B cell (primary cell): Measurements from ENCODE around the gene ASPSCR1. TPM values are rescaled to one million over a fixed set of nuclear protein-coding genes. Genes with fewer than 3 reads are reported as not detected.
A peak's percentile ranks its signal among the peaks of the same experiment; 100 is the strongest.

Experiments
- ATAC-seq: fragments of 200-7000 bp; cut with Tn5 transposase; one replicate; pipeline ENCODE4 v1.10.0; 2021; ENCODE audit warnings: low read depth, mild to moderate bottlenecking, moderate number of reproducible peaks, moderate library complexity
- CTCF ChIA-PET: fragments of 350-600 bp; sonication (Branson Sonifier 250); formaldehyde crosslinking; loops from one replicate; lab custom pipeline; 2021; ENCODE audit warnings: antibody characterized with exemption, inconsistent platforms; lab: Charles Lee
- POLR2A ChIA-PET: fragments of 350-600 bp; sonication (Branson Sonifier 250); formaldehyde crosslinking; loops from one replicate; lab custom pipeline; 2021; ENCODE audit warnings: antibody characterized with exemption; lab: Charles Lee
- DNase-seq: peaks from one replicate; pipeline ENCODE4 v3.0.0; 2013
- H2AFZ ChIP-seq: 2 replicates; pipeline ENCODE4 v1.6.1; 2012; ENCODE audit warnings: mild to moderate bottlenecking, low read depth, low read length; ENCODE audit not compliant: insufficient read depth, poor library complexity, severe bottlenecking
- H3K27ac ChIP-seq, 2 donors: 1 replicate in 1 of 2; 2 replicates in 1 of 2; pipeline ENCODE4 v1.5.1; 2012 to 2013; ENCODE audit warnings: low read length in 2 of 2, mild to moderate bottlenecking in 2 of 2, moderate library complexity in 1 of 2
- H3K27me3 ChIP-seq, 4 experiments: fragments of 200-600 bp in 1 of 4; sonication (generic) in 1 of 4; replicated peaks in 1 of 4; 1 replicate in 2 of 4; 2 replicates in 2 of 4; pipeline versions ENCODE4 v1.6.1 to v1.7.0; 2013 to 2016; ENCODE audit warnings: low read length in 3 of 4, mild to moderate bottlenecking in 2 of 4, mixed read lengths in 1 of 4, moderate library complexity in 1 of 4; ENCODE audit not compliant: insufficient read depth in 4 of 4, control insufficient read depth in 3 of 4; ENCODE audit errors: control extremely low read depth in 1 of 4
- H3K36me3 ChIP-seq, 2 experiments: replicated peaks in 1 of 2; 1 replicate in 1 of 2; 2 replicates in 1 of 2; pipeline versions ENCODE4 v1.6.1 to v1.7.1; 2013; ENCODE audit warnings: low read length in 1 of 2; ENCODE audit not compliant: insufficient read depth in 2 of 2, control insufficient read depth in 1 of 2; ENCODE audit errors: control extremely low read depth in 1 of 2, extremely low read depth in 1 of 2
- H3K4me1 ChIP-seq, 2 donors: fragments of 200-600 bp in 1 of 2; sonication (generic) in 1 of 2; 1 replicate in 1 of 2; 2 replicates in 1 of 2; pipeline versions ENCODE4 v1.5.1 to v1.6.1; 2013 to 2017; ENCODE audit warnings: low read length in 2 of 2; ENCODE audit not compliant: control insufficient read depth in 2 of 2, insufficient read depth in 2 of 2
- H3K4me2 ChIP-seq: replicated peaks from 2 replicates; pipeline ENCODE3; 2012; ENCODE audit warnings: mild to moderate bottlenecking, low read depth, low read length; ENCODE audit not compliant: poor library complexity, severe bottlenecking
- H3K4me3 ChIP-seq, 5 experiments: fragments of 200-600 bp in 1 of 5; sonication (generic) in 1 of 5; 1 replicate in 3 of 5; 2 replicates in 2 of 5; pipeline versions ENCODE4 v1.5.1 to v1.7.0; 2011 to 2016; ENCODE audit warnings: low read length in 4 of 5, mild to moderate bottlenecking in 4 of 5, low read depth in 2 of 5, control low read depth in 1 of 5, moderate library complexity in 1 of 5; ENCODE audit not compliant: insufficient read depth in 1 of 5; ENCODE audit errors: control extremely low read depth in 1 of 5, extremely low read depth in 1 of 5
- H3K79me2 ChIP-seq: fragments of 200-600 bp; sonication (generic); one replicate; pipeline ENCODE4 v1.6.0; 2016; ENCODE audit warnings: low read length; ENCODE audit not compliant: control insufficient read depth, insufficient read depth
- H3K9ac ChIP-seq: fragments of 200-600 bp; sonication (generic); 2 replicates; pipeline ENCODE4 v1.6.1; 2017; ENCODE audit warnings: mild to moderate bottlenecking, low read length, moderate library complexity
- H3K9me3 ChIP-seq, 3 donors: one replicate each; pipeline versions ENCODE4 v1.6.1 to v1.7.1; 2013; ENCODE audit warnings: low read length in 2 of 3; ENCODE audit not compliant: control insufficient read depth in 2 of 3, insufficient read depth in 1 of 3; ENCODE audit errors: control extremely low read depth in 1 of 3
- H4K20me1 ChIP-seq: 2 replicates; pipeline ENCODE4 v1.6.0; 2012; ENCODE audit warnings: mild to moderate bottlenecking, low read length; ENCODE audit not compliant: insufficient read depth, control insufficient read depth, poor library complexity, severe bottlenecking
- H3K27ac Mint-ChIP-seq: one replicate; pipeline ENCODE4 v1.8.0; 2021; ENCODE audit warnings: mixed read lengths
- H3K27me3 Mint-ChIP-seq: one replicate; pipeline ENCODE4 v1.8.0; 2021; ENCODE audit warnings: mixed read lengths
- H3K4me1 Mint-ChIP-seq: one replicate; pipeline ENCODE4 v1.8.0; 2021; ENCODE audit warnings: mixed read lengths
- H3K4me3 Mint-ChIP-seq: one replicate; pipeline ENCODE4 v1.8.0; 2021; ENCODE audit warnings: mixed read lengths
- H3K9me3 Mint-ChIP-seq: one replicate; pipeline ENCODE4 v1.8.0; 2022; ENCODE audit warnings: mixed read lengths; ENCODE audit not compliant: insufficient read depth
- CTCF ChIP-seq: fragments of 200-600 bp; IDR thresholded peaks from one replicate; pipeline ENCODE4 v1.8.0; 2022; ENCODE audit warnings: antibody characterized with exemption, mild to moderate bottlenecking
- EZH2 ChIP-seq: IDR thresholded peaks from 2 replicates; pipeline ENCODE4 v1.6.1; 2012; ENCODE audit warnings: borderline replicate concordance, low read depth, mild to moderate bottlenecking, moderate library complexity, low read length; ENCODE audit not compliant: insufficient read depth, poor library complexity, severe bottlenecking
- WGBS: methylation state at CpG from one replicate; pipeline ENCODE4 v1.1.5; 2013; ENCODE audit warnings: missing lambda C conversion rate; ENCODE audit not compliant: insufficient coverage; 5-methylcytosine and 5-hydroxymethylcytosine counted together
- intact Hi-C: fragments of 100-400 bp; cut with micrococcal nuclease; formaldehyde crosslinking; loops from one replicate; pipeline ENCODE4 v1.10.0; 2022
- polyA plus RNA-seq: library from polyadenylated mRNA; depleted of rRNA; stranded (reverse); fragments of >200 nt; gene quantifications from 2 replicates; pipeline ENCODE4 v1.2.3, GENCODE V29; 2012
- total RNA-seq, 2 donors: library from RNA; stranded (reverse); fragments of 120-200 nt in 1 of 2; gene quantifications; 1 replicate in 1 of 2; 2 replicates in 1 of 2; pipeline versions ENCODE4 v1.2.3 to v1.2.4, GENCODE V29; 2013 to 2022

The ASPSCR1 gene
- total and polyA plus RNA-seq, 2 donors (not counting 1 experiment from before 2014, with no cell fraction given), result 34.0 to 46.7 TPM

- intact Hi-C loops, result loop anchor here (1.0 to 10.0 kb wide), 2 partner anchors 77 to 524 kb away; no protein-coding TSS in a partner anchor
- H3K4me1 Mint-ChIP-seq, result peaks cover 17% of the 10 kb centered on the region
- H3K27ac Mint-ChIP-seq, result peak overlapping the region; percentile 41
- Histone ChIP-seq H3K4me2 (peak overlapping the region; percentile 97), H3K27me3 (peaks cover 0 to 39% (median 3%) of the 10 kb centered on the region in 4 experiments), H2AFZ (peak overlapping the region; percentile 72), H3K4me3 (peak overlapping the region in 4 of 5 experiments; percentile 45 to 59 (median 54)), H3K36me3 (no peaks in the 10 kb centered on the region), H3K9me3 (peaks cover 0 to 10% (median 0%) of the 10 kb centered on the region in 3 donors), H3K79me2 (peaks cover 2% of the 10 kb centered on the region), H3K4me1 (peaks cover 17 to 21% of the 10 kb centered on the region in 2 donors), H3K27ac (no peak overlapping the region), H4K20me1 (peaks cover 41% of the 10 kb centered on the region), H3K9ac (peak overlapping the region; percentile 59)
- ChIA-PET POLR2A (interaction anchor here (0.5 to 0.9 kb wide), 2 partner anchors 8 to 305 kb away, joined by 3 to 6 read pairs; partner anchors contain the start of genes CENPX and LRRC45), CTCF (interaction anchor here (0.6 to 3.0 kb wide), 16 partner anchors 10 to 686 kb away, joined by 3 to 41 read pairs (median 3); partner anchors contain the start of gene FN3KRP)
- peak overlapping the region; percentile 89 for H3K4me3 Mint-ChIP-seq
- ATAC-seq (peak; percentile 89), DNase-seq (peak; percentile 86)
- H3K9me3 Mint-ChIP-seq, result no peaks in the 10 kb centered on the region
- 1% methylated on average over 94 of the region's 94 CpGs for WGBS
- TF ChIP-seq EZH2, result no peak
- peak; percentile 94 for TF ChIP-seq CTCF
- H3K27me3 Mint-ChIP-seq, result no peaks in the 10 kb centered on the region
Observed at GRCh38 chr17:82030470-82031302, 53.3 kb downstream of the ASPSCR1 start.
